AG10803 (cell line): ENCODE results near the gene KCNS1.

ENCODE experiments used
- DNase-seq: peaks from one replicate; pipeline ENCODE4 v3.0.0; 2010; ENCODE audit warnings: low read depth
- H3K4me3 ChIP-seq: 2 replicates; pipeline ENCODE4 v1.5.1; 2011; ENCODE audit warnings: mild to moderate bottlenecking, low read length, control low read depth
- TF ChIP-seq, protein P1 (sequence below): conservative IDR thresholded peaks from 2 replicates; pipeline ENCODE4 v1.5.1; 2011; ENCODE audit warnings: mild to moderate bottlenecking, low read length, control low read depth, inconsistent platforms

The KCNS1 gene

DNA sequence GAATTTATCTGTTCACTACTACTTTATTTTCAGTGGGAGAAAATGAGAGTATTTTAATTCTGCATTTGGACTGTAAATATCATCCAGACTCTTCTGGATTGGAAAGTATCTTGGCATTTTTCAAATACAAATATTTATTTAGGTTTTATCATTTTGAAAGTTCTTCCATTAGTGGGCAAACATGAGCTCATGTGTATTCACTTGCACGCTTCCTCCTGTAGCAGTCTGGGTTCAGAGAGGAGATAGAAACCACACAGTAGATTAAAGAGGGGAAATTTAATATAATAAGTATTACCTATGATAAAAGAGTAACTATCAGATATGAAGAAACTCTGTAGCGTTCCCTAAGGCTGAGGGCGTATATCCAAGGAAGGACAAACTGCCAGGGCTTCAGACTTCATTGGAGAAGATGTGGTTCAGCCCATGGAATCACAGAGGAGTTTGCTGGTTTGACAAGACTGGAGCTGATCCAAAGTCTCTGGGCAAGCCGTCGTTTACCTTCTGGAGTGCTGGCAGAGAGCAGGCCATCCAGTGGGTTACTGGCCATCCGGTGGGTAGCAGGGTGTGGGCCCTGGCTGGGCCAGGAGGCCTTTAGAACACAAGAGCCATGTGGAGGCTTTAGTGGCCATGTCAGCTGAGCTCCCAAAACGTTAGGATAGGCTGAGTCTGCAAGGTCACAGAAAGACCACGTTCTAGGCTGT is 44.3 kb downstream of the KCNS1 start:
- no peak overlapping the region for H3K4me3 ChIP-seq
- TF ChIP-seq, protein P1, sequence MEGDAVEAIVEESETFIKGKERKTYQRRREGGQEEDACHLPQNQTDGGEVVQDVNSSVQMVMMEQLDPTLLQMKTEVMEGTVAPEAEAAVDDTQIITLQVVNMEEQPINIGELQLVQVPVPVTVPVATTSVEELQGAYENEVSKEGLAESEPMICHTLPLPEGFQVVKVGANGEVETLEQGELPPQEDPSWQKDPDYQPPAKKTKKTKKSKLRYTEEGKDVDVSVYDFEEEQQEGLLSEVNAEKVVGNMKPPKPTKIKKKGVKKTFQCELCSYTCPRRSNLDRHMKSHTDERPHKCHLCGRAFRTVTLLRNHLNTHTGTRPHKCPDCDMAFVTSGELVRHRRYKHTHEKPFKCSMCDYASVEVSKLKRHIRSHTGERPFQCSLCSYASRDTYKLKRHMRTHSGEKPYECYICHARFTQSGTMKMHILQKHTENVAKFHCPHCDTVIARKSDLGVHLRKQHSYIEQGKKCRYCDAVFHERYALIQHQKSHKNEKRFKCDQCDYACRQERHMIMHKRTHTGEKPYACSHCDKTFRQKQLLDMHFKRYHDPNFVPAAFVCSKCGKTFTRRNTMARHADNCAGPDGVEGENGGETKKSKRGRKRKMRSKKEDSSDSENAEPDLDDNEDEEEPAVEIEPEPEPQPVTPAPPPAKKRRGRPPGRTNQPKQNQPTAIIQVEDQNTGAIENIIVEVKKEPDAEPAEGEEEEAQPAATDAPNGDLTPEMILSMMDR = no peak
- DNase-seq = no peak

DNA sequence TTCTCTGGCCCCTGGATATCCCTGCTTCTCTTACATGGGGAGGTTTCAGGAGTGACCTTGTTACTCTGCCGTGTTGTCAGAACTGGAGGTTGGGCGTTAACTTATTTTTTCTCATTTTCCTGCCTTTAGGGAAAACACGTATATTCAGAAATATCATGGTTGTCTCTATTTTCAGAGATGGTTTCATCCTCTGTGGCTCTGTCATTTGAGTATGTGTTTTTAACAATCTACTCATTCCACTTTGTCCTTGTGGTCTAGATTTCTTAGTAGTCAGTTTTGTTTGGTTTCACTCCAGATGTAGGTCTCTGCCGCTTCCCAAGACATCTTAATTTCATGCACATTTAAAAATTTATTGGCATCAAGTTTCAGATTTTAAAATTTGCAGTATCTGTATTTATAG is 45.9 kb downstream of the KCNS1 start:
- TF ChIP-seq, protein P1 = no peak
- DNase-seq = no peak
- no peak overlapping the region for H3K4me3 ChIP-seq

DNA sequence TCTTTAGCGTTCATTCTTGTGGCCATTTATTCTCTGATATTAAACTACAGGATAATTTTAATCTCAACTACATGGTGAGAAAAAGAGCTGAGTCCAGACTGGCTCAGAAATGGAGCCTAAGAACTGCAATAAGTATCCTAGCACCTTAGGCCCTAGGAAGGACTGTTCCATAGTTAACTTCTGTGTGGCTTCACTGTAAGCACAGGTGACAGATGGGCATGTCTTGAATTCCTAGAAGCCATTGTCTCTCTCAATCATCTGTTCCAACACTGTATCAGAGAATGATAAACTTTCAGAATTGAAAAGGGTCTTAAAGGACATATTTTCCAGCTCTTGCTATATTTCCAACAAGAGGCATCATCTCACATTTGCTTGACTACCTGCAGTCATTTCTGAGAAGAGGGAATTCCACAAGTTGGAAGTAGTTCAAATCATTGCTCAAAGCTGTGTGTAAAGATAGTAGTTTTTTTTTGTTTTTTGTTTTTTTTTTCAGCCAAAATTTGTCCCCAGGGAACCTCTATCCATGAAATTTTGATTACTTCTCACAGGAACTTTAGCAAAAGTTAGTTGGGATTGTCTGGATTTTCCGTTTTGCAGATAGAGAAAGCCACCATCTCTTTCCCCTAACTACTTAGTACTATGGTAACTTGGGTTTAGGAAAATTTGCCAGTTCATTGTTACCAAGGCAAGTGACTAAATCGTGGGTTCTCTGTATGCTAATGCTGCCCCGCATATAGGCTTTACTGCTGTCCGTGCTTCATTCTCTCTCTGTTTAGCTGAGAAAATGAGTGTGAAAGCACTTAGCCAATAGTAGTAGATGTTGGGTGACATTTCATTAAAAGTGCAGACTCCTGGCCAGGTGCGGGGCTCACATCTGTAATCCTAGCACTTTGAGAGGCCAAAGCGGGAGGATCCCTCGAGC is 47.2 kb downstream of the KCNS1 start:
- no peak overlapping the region for H3K4me3 ChIP-seq
- TF ChIP-seq, protein P1 = no peak
- no peak for DNase-seq

DNA sequence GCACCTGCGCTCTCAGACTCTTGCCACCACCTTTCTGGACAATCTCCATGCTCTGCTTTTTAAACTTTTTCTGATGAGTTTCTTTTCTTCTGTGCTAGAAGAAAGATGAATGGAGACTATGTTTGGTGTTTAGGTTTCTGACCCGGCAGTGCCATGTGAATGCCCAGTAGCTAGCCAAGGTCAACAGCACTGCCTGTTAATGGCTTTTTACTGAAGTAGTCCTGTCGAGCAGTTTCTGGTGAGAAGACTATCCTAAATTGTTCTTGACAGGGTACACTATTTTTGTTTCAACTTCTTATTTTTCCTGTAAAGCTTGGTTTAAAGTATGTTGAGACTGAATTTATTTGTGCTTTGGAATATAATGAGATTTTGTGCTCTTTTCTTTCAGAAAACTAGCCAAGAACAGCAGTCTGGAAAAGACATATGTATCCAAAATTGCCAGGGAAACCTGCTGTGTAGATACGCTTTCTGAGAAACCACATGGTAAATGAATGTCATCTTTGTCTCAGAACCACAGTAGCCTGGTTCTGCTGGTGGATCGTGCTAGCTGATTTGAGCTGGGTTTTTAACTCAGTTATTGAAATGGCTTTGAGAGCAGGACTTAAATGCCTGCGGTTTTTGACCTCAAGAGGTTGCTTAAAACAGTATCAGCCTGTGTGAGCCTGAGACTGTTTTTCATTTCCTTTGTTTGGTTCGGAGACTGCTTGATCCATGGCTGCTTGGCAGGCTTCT is 48.1 kb downstream of the KCNS1 start:
- no peak overlapping the region for H3K4me3 ChIP-seq
- DNase-seq = peak; percentile 94
- TF ChIP-seq, protein P1 = no peak

DNA sequence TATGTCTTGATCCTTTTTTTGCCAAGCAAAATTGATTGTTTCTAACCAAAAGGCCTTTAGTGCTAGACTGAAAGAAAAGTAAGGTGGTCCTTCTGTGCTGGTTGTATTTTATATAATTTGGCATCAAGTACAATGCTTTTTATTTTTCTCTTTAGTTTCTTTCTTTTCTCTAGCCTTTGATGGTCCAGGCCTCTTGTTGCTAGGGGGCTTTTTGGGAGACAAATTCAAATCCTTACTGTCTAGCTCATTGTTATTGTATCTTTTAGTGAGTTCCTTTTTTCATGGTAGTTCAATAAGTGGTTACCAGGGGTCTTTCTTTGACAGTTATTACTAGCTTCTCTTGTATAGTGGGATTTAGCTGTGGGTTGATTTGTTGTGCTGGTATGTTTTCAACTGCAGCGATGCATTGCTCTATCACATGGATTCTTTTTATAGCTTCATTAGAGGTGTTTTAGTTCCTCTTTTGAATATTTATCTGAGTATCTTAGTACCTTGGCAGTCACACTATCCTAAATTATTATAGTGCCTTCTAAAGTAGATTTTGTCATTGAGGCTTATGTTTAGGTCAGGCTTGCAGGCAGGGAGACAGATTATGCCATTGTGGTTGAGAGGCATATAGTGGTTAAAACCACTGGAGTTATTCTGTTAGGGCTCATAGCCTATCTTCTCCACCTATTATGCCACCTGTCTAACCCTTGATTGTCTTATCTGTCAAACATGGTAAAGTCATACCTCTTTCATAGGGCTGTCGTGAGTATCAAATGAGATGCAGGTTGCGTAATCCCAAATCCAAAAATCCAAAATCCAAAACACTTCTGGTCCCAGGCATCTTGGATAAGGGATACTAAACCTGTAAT is 49.5 kb downstream of the KCNS1 start:
- DNase-seq = no peak
- no peak overlapping the region for H3K4me3 ChIP-seq

More for the DNA sequence above, 49.5 kb downstream of the KCNS1 start:
- TF ChIP-seq, protein P1 = no peak
